ENCODE data around the gene SLC25A48.
"Not testable (repeated sequence)": the region's sequence is repeated elsewhere in the genome, so short reads cannot be mapped to it uniquely, and the experiment has no call there.

The SLC25A48 gene

GRCh38 chr5:135830384-135830700 is 4.1 kb upstream of the SLC25A48 start:
- DNase-seq: no peak

- DNase-seq: peak; percentile 32
Observed at GRCh38 chr5:135830876-135831275, 3.6 kb upstream of the SLC25A48 start.

GRCh38 chr5:135831439-135831838 is 3.0 kb upstream of the SLC25A48 start:
- no peak for DNase-seq

- peak; percentile 38 for DNase-seq
Observed at GRCh38 chr5:135831851-135832555, 2.5 kb upstream of the SLC25A48 start.

- peak; percentile 40 for DNase-seq
Observed at GRCh38 chr5:135832941-135833920, 1.2 kb upstream of the SLC25A48 start.

GRCh38 chr5:135833961-135834638 is 363 bp upstream of the SLC25A48 start:
- no peak for DNase-seq

- DNase-seq: peak; percentile 24
Observed at GRCh38 chr5:135835766-135836165, 1.3 kb downstream of the SLC25A48 start.

- DNase-seq: not testable (repeated sequence)
Observed at GRCh38 chr5:135838395-135838794, 3.9 kb downstream of the SLC25A48 start.

GRCh38 chr5:135839566-135839965 is 5.1 kb downstream of the SLC25A48 start:
- no peak for DNase-seq

- DNase-seq: no peak
Observed at GRCh38 chr5:135840959-135841358, 6.5 kb downstream of the SLC25A48 start.

- peak; percentile 16 for DNase-seq
Observed at GRCh38 chr5:135842737-135843136, 8.3 kb downstream of the SLC25A48 start.

GRCh38 chr5:135843571-135844337 is 9.3 kb downstream of the SLC25A48 start:
- peak; percentile 50 for DNase-seq

GRCh38 chr5:135846311-135846710 is 11.8 kb downstream of the SLC25A48 start:
- DNase-seq: peak; percentile 27

- DNase-seq: no peak
Observed at GRCh38 chr5:135847976-135848375, 13.5 kb downstream of the SLC25A48 start.

GRCh38 chr5:135850231-135850630 is 15.8 kb downstream of the SLC25A48 start:
- DNase-seq: peak; percentile 32

GRCh38 chr5:135850671-135851070 is 16.2 kb downstream of the SLC25A48 start:
- DNase-seq: peak; percentile 22

- peak; percentile 16 for DNase-seq
Observed at GRCh38 chr5:135851186-135851914, 16.9 kb downstream of the SLC25A48 start.

- peak; percentile 50 for DNase-seq
Observed at GRCh38 chr5:135851915-135852845, 17.7 kb downstream of the SLC25A48 start.

- peak; percentile 18 for DNase-seq
Observed at GRCh38 chr5:135857630-135858311, 23.3 kb downstream of the SLC25A48 start.

- not testable (repeated sequence) for DNase-seq
Observed at GRCh38 chr5:135859186-135859585, 24.7 kb downstream of the SLC25A48 start.
